GM12878 (cell line): ENCODE measurements around the gene PTGR1. TPM values are rescaled to one million over a fixed set of nuclear protein-coding genes. Genes with fewer than 3 reads are reported as not detected.

Experiments used
- ATAC-seq: fragments of 200-7000 bp; cut with Tn5 transposase; 3 replicates; pipeline ENCODE4 v1.9.1; 2020; ENCODE audit warnings: mild to moderate bottlenecking, moderate library complexity
- BruUV-seq: library from RNA; stranded (reverse); fragments of 400-500 nt; replicated peaks from 2 replicates; lab custom pipeline; 2021; lab: Mats Ljungman, UMichigan
- CTCF ChIA-PET: fragments of 300-600 bp; sonication (Branson Sonifier 250); formaldehyde crosslinking; extraction: SDS; loops from one replicate; lab custom pipeline; 2021; ENCODE audit warnings: inconsistent platforms; lab: Yijun Ruan, JAX
- POLR2A ChIA-PET: fragments of 350-600 bp; formaldehyde crosslinking; extraction: SDS; loops from one replicate; lab custom pipeline; 2021; ENCODE audit warnings: inconsistent platforms; lab: Charles Lee
- RAD21 ChIA-PET: fragments of 300-600 bp; sonication (Branson Sonifier 250); formaldehyde crosslinking; loops from one replicate; lab custom pipeline; 2023; ENCODE audit warnings: antibody characterized with exemption; ENCODE audit not compliant: unreplicated experiment; lab: Charles Lee
- SMC1A ChIA-PET: fragments of 300-600 bp; sonication (Branson Sonifier 250); formaldehyde crosslinking; loops from one replicate; lab custom pipeline; 2023; ENCODE audit not compliant: unreplicated experiment, uncharacterized antibody; lab: Charles Lee
- DNase-seq: peaks from one replicate; pipeline ENCODE4 v3.0.0-alpha.2; 2011; ENCODE audit warnings: low read depth, low spot score
- FAIRE-seq: peaks from 3 replicates; lab custom pipeline; 2011; peaks lifted over from hg19 to GRCh38; lab: Jason Lieb, UNC
- H2AFZ ChIP-seq: 2 replicates; pipeline ENCODE4 v1.6.0; 2011; ENCODE audit warnings: low read depth, low read length, control low read depth; ENCODE audit not compliant: control insufficient read depth
- H3K27ac ChIP-seq: 2 replicates; pipeline ENCODE4 v1.5.1; 2011; ENCODE audit warnings: control low read depth; ENCODE audit not compliant: control insufficient read depth, insufficient read depth
- H3K27me3 ChIP-seq, 2 experiments: replicated peaks in 1 of 2; 2 replicates each; pipeline versions ENCODE4 v1.6.0 to v1.6.1; 2011; ENCODE audit warnings: low read length in 1 of 2; ENCODE audit not compliant: control insufficient read depth in 2 of 2, insufficient read depth in 2 of 2
- H3K36me3 ChIP-seq, 2 experiments: 2 replicates each; pipeline ENCODE4 v1.5.1; 2011; ENCODE audit warnings: low read length in 1 of 2; ENCODE audit not compliant: control insufficient read depth in 2 of 2, insufficient read depth in 2 of 2
- H3K4me1 ChIP-seq: 2 replicates; pipeline ENCODE4 v1.6.1; 2011; ENCODE audit warnings: mild to moderate bottlenecking, low read length, moderate library complexity, mixed read lengths; ENCODE audit not compliant: control insufficient read depth, insufficient read depth
- H3K4me2 ChIP-seq: 2 replicates; pipeline ENCODE4 v1.6.0; 2011; ENCODE audit warnings: control low read depth; ENCODE audit not compliant: control insufficient read depth, insufficient read depth
- H3K4me3 ChIP-seq: fragments of 200-600 bp; sonication (generic); 2 replicates; pipeline ENCODE4 v1.5.1; 2016
- H3K79me2 ChIP-seq: 2 replicates; pipeline ENCODE4 v1.6.0; 2011; ENCODE audit warnings: low read length; ENCODE audit not compliant: control insufficient read depth, insufficient read depth
- H3K9ac ChIP-seq: 2 replicates; pipeline ENCODE4 v1.8.0; 2011; ENCODE audit warnings: low read length, control low read depth, mixed read lengths; ENCODE audit not compliant: control insufficient read depth, insufficient read depth
- H3K9me3 ChIP-seq: replicated peaks from 3 replicates; pipeline ENCODE4 v1.5.1; 2011; ENCODE audit warnings: mild to moderate bottlenecking, low read length; ENCODE audit not compliant: control insufficient read depth, insufficient read depth
- H4K20me1 ChIP-seq: 2 replicates; pipeline ENCODE4 v1.6.0; 2011; ENCODE audit not compliant: control insufficient read depth, insufficient read depth
- DPF2 ChIP-seq: fragments of 450-650 bp; IDR thresholded peaks from 2 replicates; pipeline ENCODE4 v1.6.1; 2017; ENCODE audit warnings: mild to moderate bottlenecking
- RUNX3 ChIP-seq: IDR thresholded peaks from 2 replicates; pipeline ENCODE4 v1.6.1; 2012; ENCODE audit warnings: low read length, inconsistent platforms
- SREBF2 ChIP-seq: IDR thresholded peaks from 2 replicates; pipeline ENCODE4 v1.6.1; 2012; ENCODE audit warnings: mild to moderate bottlenecking, low read length
- ZNF384 ChIP-seq: IDR thresholded peaks from 2 replicates; pipeline ENCODE4 v1.6.1; 2012; ENCODE audit warnings: low read depth, mild to moderate bottlenecking, low read length, improper control_type of control experiment, borderline replicate concordance
- in situ Hi-C: fragments of 300-500 bp; cut with MboI; formaldehyde crosslinking; loops from 9 replicates; pipeline ENCODE4 v1.14.3; 2018; ENCODE audit warnings: mixed read lengths
- intact Hi-C: fragments of 100-400 bp; cut with micrococcal nuclease; formaldehyde crosslinking; loops from one replicate; pipeline ENCODE4 v1.14.2; 2022; ENCODE audit not compliant: unreplicated experiment
- polyA plus RNA-seq, 11 experiments: library from polyadenylated mRNA; depleted of rRNA in 4 of 11; unstranded in 6 of 11; stranded (reverse) in 5 of 11; fragments of >200 nt; fragmentation: Nextera tagmentation in 4 of 11; fragmentation: Illumina TruSeq in 1 of 11; extraction: Ambion mirVana in 4 of 11; extraction: Trizol in 1 of 11; gene quantifications; 1 replicate in 1 of 11; 2 replicates in 10 of 11; pipeline versions ENCODE4 v1.2.1 to v1.2.3, GENCODE V29; 2011 to 2016; ENCODE audit warnings: inconsistent platforms in 2 of 11, missing spikeins in 2 of 11, low read depth in 1 of 11
- total RNA-seq, 4 experiments: library from RNA; depleted of rRNA in 3 of 4; stranded (reverse); fragments of >200 nt in 3 of 4; fragmentation: Illumina TruSeq in 1 of 4; extraction: Trizol in 1 of 4; gene quantifications; 2 replicates each; pipeline versions ENCODE4 v1.2.1 to v1.2.3, GENCODE V29; 2013 to 2021
- TF ChIP-seq, protein P1 (sequence below): fragments of 450-650 bp; formaldehyde crosslinking; IDR thresholded peaks from 2 replicates; pipeline ENCODE4 v1.5.0; 2022; ENCODE audit warnings: mild to moderate bottlenecking, missing genetic modification characterization
- TF ChIP-seq, protein P2 (sequence below): IDR thresholded peaks from 2 replicates; pipeline ENCODE4 v1.6.1; 2012; ENCODE audit warnings: low read depth, low read length, improper control_type of control experiment
- TF ChIP-seq, protein P3 (sequence below): fragments of 150-350 bp; IDR thresholded peaks from 2 replicates; pipeline ENCODE4 v1.6.1; 2016; ENCODE audit warnings: low read depth, low read length
- TF ChIP-seq, protein P4 (sequence below): fragments of 450-650 bp; IDR thresholded peaks from 2 replicates; pipeline ENCODE4 v1.6.1; 2017; ENCODE audit warnings: mild to moderate bottlenecking, moderate library complexity
- TF ChIP-seq, protein P5 (sequence below): fragments of 450-650 bp; IDR thresholded peaks from 2 replicates; pipeline ENCODE4 v1.6.1; 2018; ENCODE audit warnings: borderline replicate concordance, mild to moderate bottlenecking; ENCODE audit not compliant: partially characterized antibody

The PTGR1 gene
- total and polyA plus RNA-seq, 10 of the 15 experiments (the other 5 are each of a cell fraction or from before 2014, with no cell fraction given), result 0.12 to 6.3 (median 2.8) TPM

DNA sequence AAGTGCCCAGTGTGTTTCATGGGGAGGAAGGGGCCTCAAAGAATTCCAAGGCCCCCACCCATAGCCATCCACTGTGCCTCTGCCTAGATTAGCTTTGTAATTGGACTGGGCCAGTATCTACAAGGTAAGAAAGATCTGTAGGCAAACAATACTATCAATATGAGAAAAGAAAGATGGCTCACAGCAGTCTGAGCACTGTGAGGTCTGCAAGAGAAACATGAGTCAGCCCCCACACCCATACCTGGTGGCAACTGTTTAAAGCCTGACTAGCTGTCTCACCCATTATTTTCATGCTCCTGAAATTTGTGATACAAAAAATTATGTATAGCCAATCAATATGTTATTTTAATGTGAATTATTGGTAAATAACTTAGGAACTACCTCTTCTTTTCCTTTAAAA lies 84.5 kb downstream of the PTGR1 start:
- TF ChIP-seq DPF2, result no peak
- no peak for TF ChIP-seq SREBF2
- TF ChIP-seq RUNX3, result no peak
- TF ChIP-seq, protein P1, sequence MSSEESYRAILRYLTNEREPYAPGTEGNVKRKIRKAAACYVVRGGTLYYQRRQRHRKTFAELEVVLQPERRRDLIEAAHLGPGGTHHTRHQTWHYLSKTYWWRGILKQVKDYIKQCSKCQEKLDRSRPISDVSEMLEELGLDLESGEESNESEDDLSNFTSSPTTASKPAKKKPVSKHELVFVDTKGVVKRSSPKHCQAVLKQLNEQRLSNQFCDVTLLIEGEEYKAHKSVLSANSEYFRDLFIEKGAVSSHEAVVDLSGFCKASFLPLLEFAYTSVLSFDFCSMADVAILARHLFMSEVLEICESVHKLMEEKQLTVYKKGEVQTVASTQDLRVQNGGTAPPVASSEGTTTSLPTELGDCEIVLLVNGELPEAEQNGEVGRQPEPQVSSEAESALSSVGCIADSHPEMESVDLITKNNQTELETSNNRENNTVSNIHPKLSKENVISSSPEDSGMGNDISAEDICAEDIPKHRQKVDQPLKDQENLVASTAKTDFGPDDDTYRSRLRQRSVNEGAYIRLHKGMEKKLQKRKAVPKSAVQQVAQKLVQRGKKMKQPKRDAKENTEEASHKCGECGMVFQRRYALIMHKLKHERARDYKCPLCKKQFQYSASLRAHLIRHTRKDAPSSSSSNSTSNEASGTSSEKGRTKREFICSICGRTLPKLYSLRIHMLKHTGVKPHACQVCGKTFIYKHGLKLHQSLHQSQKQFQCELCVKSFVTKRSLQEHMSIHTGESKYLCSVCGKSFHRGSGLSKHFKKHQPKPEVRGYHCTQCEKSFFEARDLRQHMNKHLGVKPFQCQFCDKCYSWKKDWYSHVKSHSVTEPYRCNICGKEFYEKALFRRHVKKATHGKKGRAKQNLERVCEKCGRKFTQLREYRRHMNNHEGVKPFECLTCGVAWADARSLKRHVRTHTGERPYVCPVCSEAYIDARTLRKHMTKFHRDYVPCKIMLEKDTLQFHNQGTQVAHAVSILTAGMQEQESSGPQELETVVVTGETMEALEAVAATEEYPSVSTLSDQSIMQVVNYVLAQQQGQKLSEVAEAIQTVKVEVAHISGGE, result no peak
- TF ChIP-seq, protein P2, sequence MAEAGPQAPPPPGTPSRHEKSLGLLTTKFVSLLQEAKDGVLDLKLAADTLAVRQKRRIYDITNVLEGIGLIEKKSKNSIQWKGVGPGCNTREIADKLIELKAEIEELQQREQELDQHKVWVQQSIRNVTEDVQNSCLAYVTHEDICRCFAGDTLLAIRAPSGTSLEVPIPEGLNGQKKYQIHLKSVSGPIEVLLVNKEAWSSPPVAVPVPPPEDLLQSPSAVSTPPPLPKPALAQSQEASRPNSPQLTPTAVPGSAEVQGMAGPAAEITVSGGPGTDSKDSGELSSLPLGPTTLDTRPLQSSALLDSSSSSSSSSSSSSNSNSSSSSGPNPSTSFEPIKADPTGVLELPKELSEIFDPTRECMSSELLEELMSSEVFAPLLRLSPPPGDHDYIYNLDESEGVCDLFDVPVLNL, result no peak
- TF ChIP-seq, protein P3, sequence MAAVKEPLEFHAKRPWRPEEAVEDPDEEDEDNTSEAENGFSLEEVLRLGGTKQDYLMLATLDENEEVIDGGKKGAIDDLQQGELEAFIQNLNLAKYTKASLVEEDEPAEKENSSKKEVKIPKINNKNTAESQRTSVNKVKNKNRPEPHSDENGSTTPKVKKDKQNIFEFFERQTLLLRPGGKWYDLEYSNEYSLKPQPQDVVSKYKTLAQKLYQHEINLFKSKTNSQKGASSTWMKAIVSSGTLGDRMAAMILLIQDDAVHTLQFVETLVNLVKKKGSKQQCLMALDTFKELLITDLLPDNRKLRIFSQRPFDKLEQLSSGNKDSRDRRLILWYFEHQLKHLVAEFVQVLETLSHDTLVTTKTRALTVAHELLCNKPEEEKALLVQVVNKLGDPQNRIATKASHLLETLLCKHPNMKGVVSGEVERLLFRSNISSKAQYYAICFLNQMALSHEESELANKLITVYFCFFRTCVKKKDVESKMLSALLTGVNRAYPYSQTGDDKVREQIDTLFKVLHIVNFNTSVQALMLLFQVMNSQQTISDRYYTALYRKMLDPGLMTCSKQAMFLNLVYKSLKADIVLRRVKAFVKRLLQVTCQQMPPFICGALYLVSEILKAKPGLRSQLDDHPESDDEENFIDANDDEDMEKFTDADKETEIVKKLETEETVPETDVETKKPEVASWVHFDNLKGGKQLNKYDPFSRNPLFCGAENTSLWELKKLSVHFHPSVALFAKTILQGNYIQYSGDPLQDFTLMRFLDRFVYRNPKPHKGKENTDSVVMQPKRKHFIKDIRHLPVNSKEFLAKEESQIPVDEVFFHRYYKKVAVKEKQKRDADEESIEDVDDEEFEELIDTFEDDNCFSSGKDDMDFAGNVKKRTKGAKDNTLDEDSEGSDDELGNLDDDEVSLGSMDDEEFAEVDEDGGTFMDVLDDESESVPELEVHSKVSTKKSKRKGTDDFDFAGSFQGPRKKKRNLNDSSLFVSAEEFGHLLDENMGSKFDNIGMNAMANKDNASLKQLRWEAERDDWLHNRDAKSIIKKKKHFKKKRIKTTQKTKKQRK, result no peak
- TF ChIP-seq, protein P4, sequence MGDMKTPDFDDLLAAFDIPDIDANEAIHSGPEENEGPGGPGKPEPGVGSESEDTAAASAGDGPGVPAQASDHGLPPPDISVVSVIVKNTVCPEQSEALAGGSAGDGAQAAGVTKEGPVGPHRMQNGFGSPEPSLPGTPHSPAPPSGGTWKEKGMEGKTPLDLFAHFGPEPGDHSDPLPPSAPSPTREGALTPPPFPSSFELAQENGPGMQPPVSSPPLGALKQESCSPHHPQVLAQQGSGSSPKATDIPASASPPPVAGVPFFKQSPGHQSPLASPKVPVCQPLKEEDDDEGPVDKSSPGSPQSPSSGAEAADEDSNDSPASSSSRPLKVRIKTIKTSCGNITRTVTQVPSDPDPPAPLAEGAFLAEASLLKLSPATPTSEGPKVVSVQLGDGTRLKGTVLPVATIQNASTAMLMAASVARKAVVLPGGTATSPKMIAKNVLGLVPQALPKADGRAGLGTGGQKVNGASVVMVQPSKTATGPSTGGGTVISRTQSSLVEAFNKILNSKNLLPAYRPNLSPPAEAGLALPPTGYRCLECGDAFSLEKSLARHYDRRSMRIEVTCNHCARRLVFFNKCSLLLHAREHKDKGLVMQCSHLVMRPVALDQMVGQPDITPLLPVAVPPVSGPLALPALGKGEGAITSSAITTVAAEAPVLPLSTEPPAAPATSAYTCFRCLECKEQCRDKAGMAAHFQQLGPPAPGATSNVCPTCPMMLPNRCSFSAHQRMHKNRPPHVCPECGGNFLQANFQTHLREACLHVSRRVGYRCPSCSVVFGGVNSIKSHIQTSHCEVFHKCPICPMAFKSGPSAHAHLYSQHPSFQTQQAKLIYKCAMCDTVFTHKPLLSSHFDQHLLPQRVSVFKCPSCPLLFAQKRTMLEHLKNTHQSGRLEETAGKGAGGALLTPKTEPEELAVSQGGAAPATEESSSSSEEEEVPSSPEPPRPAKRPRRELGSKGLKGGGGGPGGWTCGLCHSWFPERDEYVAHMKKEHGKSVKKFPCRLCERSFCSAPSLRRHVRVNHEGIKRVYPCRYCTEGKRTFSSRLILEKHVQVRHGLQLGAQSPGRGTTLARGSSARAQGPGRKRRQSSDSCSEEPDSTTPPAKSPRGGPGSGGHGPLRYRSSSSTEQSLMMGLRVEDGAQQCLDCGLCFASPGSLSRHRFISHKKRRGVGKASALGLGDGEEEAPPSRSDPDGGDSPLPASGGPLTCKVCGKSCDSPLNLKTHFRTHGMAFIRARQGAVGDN, result no peak
- TF ChIP-seq ZNF384, result no peak
- TF ChIP-seq, protein P5, sequence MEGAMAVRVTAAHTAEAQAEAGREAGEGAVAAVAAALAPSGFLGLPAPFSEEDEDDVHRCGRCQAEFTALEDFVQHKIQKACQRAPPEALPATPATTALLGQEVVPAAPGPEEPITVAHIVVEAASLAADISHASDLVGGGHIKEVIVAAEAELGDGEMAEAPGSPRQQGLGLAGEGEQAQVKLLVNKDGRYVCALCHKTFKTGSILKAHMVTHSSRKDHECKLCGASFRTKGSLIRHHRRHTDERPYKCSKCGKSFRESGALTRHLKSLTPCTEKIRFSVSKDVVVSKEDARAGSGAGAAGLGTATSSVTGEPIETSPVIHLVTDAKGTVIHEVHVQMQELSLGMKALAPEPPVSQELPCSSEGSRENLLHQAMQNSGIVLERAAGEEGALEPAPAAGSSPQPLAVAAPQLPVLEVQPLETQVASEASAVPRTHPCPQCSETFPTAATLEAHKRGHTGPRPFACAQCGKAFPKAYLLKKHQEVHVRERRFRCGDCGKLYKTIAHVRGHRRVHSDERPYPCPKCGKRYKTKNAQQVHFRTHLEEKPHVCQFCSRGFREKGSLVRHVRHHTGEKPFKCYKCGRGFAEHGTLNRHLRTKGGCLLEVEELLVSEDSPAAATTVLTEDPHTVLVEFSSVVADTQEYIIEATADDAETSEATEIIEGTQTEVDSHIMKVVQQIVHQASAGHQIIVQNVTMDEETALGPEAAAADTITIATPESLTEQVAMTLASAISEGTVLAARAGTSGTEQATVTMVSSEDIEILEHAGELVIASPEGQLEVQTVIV, result no peak
- TF ChIP-seq, all 136 proteins: peak for 0
- no peak for DNase-seq
- in situ Hi-C loops, result no loop called here
- ChIA-PET POLR2A (no interaction called here), SMC1A (no interaction called here), RAD21 (no interaction called here), CTCF (no interaction called here)
- Histone ChIP-seq H3K79me2 (no peaks in the 10 kb centered on the region), H3K27ac (no peak overlapping the region), H2AFZ (no peak overlapping the region), H3K4me1 (no peaks in the 10 kb centered on the region), H3K27me3 (no peaks in the 10 kb centered on the region), H3K9me3 (no peaks in the 10 kb centered on the region; the same call in 2 of the 3 replicates), H3K4me2 (no peak overlapping the region), H3K9ac (no peak overlapping the region), H3K36me3 (no peaks in the 10 kb centered on the region), H3K4me3 (no peak overlapping the region), H4K20me1 (no peaks in the 10 kb centered on the region)
- no peak for FAIRE-seq
- BruUV-seq, result no TSS peak
- ATAC-seq, result no peak
- intact Hi-C loops, result no loop called here
